IMR-90 (cell line): ENCODE measurements around the gene BLOC1S4. TPM values are rescaled to one million over a fixed set of nuclear protein-coding genes. Genes with fewer than 3 reads are reported as not detected.

Experiments used
- ATAC-seq: fragments of 200-7000 bp; cut with Tn5 transposase; 2 replicates; pipeline ENCODE4 v1.9.1; 2020; ENCODE audit warnings: low read depth, mild to moderate bottlenecking, moderate library complexity
- BruUV-seq: library from RNA; stranded (reverse); fragments of 400-500 nt; replicated peaks from 2 replicates; lab custom pipeline; 2021; lab: Mats Ljungman, UMichigan
- CTCF ChIA-PET: fragments of 300-600 bp; formaldehyde crosslinking; extraction: SDS; loops from one replicate; lab custom pipeline; 2021; ENCODE audit warnings: antibody characterized with exemption; lab: Yijun Ruan, JAX
- POLR2A ChIA-PET: fragments of 300-600 bp; sonication (Branson Sonifier 250); formaldehyde crosslinking; loops from one replicate; lab custom pipeline; 2022; ENCODE audit warnings: antibody characterized with exemption; ENCODE audit not compliant: unreplicated experiment; lab: Charles Lee
- DNase-seq: peaks from one replicate; pipeline ENCODE4 v3.0.0; 2013
- H2AFZ ChIP-seq: replicated peaks from 2 replicates; pipeline ENCODE3; 2013; ENCODE audit warnings: low read length, mild to moderate bottlenecking; ENCODE audit not compliant: poor library complexity
- H2AK5ac ChIP-seq: 2 replicates; pipeline ENCODE4 v1.6.1; 2013; ENCODE audit warnings: low read depth, low read length, inconsistent platforms
- H2AK9ac ChIP-seq: replicated peaks from 2 replicates; pipeline ENCODE3; 2013; ENCODE audit warnings: mild to moderate bottlenecking, low read depth, low read length, moderate library complexity; ENCODE audit not compliant: poor library complexity
- H2BK120ac ChIP-seq: 2 replicates; pipeline ENCODE4 v1.6.1; 2013; ENCODE audit warnings: low read depth, low read length, inconsistent platforms
- H2BK15ac ChIP-seq: 3 replicates; pipeline ENCODE4 v1.6.1; 2013; ENCODE audit warnings: low read depth, low read length, inconsistent platforms
- H2BK20ac ChIP-seq: 2 replicates; pipeline ENCODE4 v1.6.1; 2013; ENCODE audit warnings: low read depth, mild to moderate bottlenecking, inconsistent platforms, low read length, moderate library complexity
- H2BK5ac ChIP-seq: 2 replicates; pipeline ENCODE4 v1.6.1; 2013; ENCODE audit warnings: mild to moderate bottlenecking, low read depth, low read length, inconsistent platforms; ENCODE audit not compliant: poor library complexity, severe bottlenecking
- H3K14ac ChIP-seq: replicated peaks from 2 replicates; pipeline ENCODE4 v1.6.1; 2013; ENCODE audit warnings: low read depth, low read length, inconsistent platforms
- H3K18ac ChIP-seq: 2 replicates; pipeline ENCODE4 v1.6.1; 2013; ENCODE audit warnings: low read depth, low read length, control low read depth
- H3K23ac ChIP-seq: 2 replicates; pipeline ENCODE4 v1.6.1; 2013; ENCODE audit warnings: low read depth, low read length, inconsistent platforms
- H3K27ac ChIP-seq: 2 replicates; pipeline ENCODE4 v1.5.1; 2013; ENCODE audit warnings: mild to moderate bottlenecking, control low read depth, low read length; ENCODE audit not compliant: insufficient read depth
- H3K27me3 ChIP-seq: 2 replicates; pipeline ENCODE4 v1.6.1; 2013; ENCODE audit warnings: low read length; ENCODE audit not compliant: control insufficient read depth, insufficient read depth
- H3K36me3 ChIP-seq: 2 replicates; pipeline ENCODE4 v1.6.1; 2013; ENCODE audit warnings: low read length, mixed read lengths; ENCODE audit not compliant: control insufficient read depth, insufficient read depth
- H3K4ac ChIP-seq: 2 replicates; pipeline ENCODE4 v1.6.1; 2013; ENCODE audit warnings: low read depth, low read length, inconsistent platforms
- H3K4me1 ChIP-seq: 2 replicates; pipeline ENCODE4 v1.6.1; 2013; ENCODE audit warnings: low read length, mixed read lengths; ENCODE audit not compliant: control insufficient read depth, insufficient read depth
- H3K4me2 ChIP-seq: 2 replicates; pipeline ENCODE4 v1.6.1; 2013; ENCODE audit warnings: low read depth, mild to moderate bottlenecking, control low read depth, low read length, moderate library complexity
- H3K4me3 ChIP-seq: 2 replicates; pipeline ENCODE4 v1.5.1; 2013; ENCODE audit warnings: low read depth, mild to moderate bottlenecking, control low read depth, low read length, moderate library complexity; ENCODE audit not compliant: insufficient read depth
- H3K56ac ChIP-seq: 2 replicates; pipeline ENCODE4 v1.6.1; 2013; ENCODE audit warnings: low read length, inconsistent platforms; ENCODE audit not compliant: insufficient read depth; ENCODE audit errors: extremely low read depth
- H3K79me1 ChIP-seq, 2 experiments: 2 replicates each; pipeline ENCODE4 v1.6.1; 2013; ENCODE audit warnings: low read length in 2 of 2, inconsistent platforms in 1 of 2, low read depth in 1 of 2
- H3K9ac ChIP-seq: 2 replicates; pipeline ENCODE4 v1.6.1; 2013; ENCODE audit warnings: low read depth, low read length, control low read depth
- H3K9me1 ChIP-seq: 2 replicates; pipeline ENCODE4 v1.6.1; 2013; ENCODE audit warnings: low read length, inconsistent platforms; ENCODE audit not compliant: insufficient read depth
- H3K9me3 ChIP-seq: 2 replicates; pipeline ENCODE4 v1.6.1; 2013; ENCODE audit warnings: low read length; ENCODE audit not compliant: control insufficient read depth, insufficient read depth
- H4K20me1 ChIP-seq: 2 replicates; pipeline ENCODE4 v1.6.1; 2013; ENCODE audit warnings: low read length, inconsistent platforms; ENCODE audit not compliant: insufficient read depth
- H4K5ac ChIP-seq: 2 replicates; pipeline ENCODE4 v1.6.1; 2013; ENCODE audit warnings: mild to moderate bottlenecking, low read depth, low read length, control low read depth
- H4K8ac ChIP-seq, 2 experiments: 2 replicates each; pipeline ENCODE4 v1.6.1; 2013; ENCODE audit warnings: low read depth in 2 of 2, low read length in 2 of 2, control low read depth in 1 of 2, inconsistent platforms in 1 of 2
- H4K91ac ChIP-seq: 2 replicates; pipeline ENCODE4 v1.6.1; 2013; ENCODE audit warnings: low read depth, low read length, inconsistent platforms; ENCODE audit not compliant: insufficient read depth
- BHLHE40 ChIP-seq: fragments of 150-350 bp; IDR thresholded peaks from 2 replicates; pipeline ENCODE4 v1.6.1; 2016; ENCODE audit warnings: mild to moderate bottlenecking, low read depth, low read length
- ELK1 ChIP-seq: fragments of 150-350 bp; IDR thresholded peaks from 2 replicates; pipeline ENCODE4 v1.6.1; 2016; ENCODE audit warnings: low read depth, mild to moderate bottlenecking, low read length, moderate library complexity, borderline replicate concordance
- MAFK ChIP-seq: IDR thresholded peaks from 2 replicates; pipeline ENCODE4 v1.6.1; 2012; ENCODE audit warnings: low read depth, low read length, improper control_type of control experiment
- MXI1 ChIP-seq: IDR thresholded peaks from 2 replicates; pipeline ENCODE4 v1.6.1; 2012; ENCODE audit warnings: low read depth, mild to moderate bottlenecking, low read length, moderate library complexity, borderline replicate concordance
- POLR2A ChIP-seq: IDR thresholded peaks from 2 replicates; pipeline ENCODE4 v1.6.1; 2012; ENCODE audit warnings: mild to moderate bottlenecking, low read depth, low read length
- RCOR1 ChIP-seq: IDR thresholded peaks from 2 replicates; pipeline ENCODE4 v1.6.1; 2012; ENCODE audit warnings: mild to moderate bottlenecking, low read length, improper control_type of control experiment; ENCODE audit not compliant: insufficient replicate concordance
- WGBS, 2 experiments: methylation state at CpG; one replicate each; pipeline versions ENCODE4 v1.1.5 to v1.1.7; 2013; ENCODE audit warnings: missing lambda C conversion rate in 2 of 2; ENCODE audit not compliant: insufficient read length in 1 of 2; ENCODE audit errors: extremely low coverage in 2 of 2; 5-methylcytosine and 5-hydroxymethylcytosine counted together
- dilution Hi-C: fragments of 300-500 bp; cut with HindIII; formaldehyde crosslinking; loops from one replicate; pipeline ENCODE4 v1.14.3; 2018; ENCODE audit warnings: low sequenced_read_pairs; ENCODE audit not compliant: unreplicated experiment
- in situ Hi-C: fragments of 300-500 bp; cut with MboI; formaldehyde crosslinking; loops from 3 replicates; pipeline ENCODE4 v1.14.3; 2019; ENCODE audit warnings: low sequenced_read_pairs, inconsistent platforms, mixed read lengths
- intact Hi-C: fragments of 100-400 bp; cut with micrococcal nuclease; formaldehyde crosslinking; loops from 2 replicates; pipeline ENCODE4 v1.10.0; 2022
- polyA plus RNA-seq, 3 experiments: library from polyadenylated mRNA; depleted of rRNA; stranded (reverse); fragments of >200 nt; gene quantifications; 2 replicates each; pipeline ENCODE4 v1.2.3, GENCODE V29; 2012; ENCODE audit warnings: low replicate concordance in 1 of 3
- total RNA-seq: library from RNA; depleted of rRNA; stranded (reverse); fragments of >200 nt; gene quantifications from 2 replicates; pipeline ENCODE4 v1.2.3, GENCODE V29; 2012

The BLOC1S4 gene
- total and polyA plus RNA-seq, 2 of the 4 experiments (the other 2 are of a cell fraction) = 8.8 to 22.1 TPM

DNA sequence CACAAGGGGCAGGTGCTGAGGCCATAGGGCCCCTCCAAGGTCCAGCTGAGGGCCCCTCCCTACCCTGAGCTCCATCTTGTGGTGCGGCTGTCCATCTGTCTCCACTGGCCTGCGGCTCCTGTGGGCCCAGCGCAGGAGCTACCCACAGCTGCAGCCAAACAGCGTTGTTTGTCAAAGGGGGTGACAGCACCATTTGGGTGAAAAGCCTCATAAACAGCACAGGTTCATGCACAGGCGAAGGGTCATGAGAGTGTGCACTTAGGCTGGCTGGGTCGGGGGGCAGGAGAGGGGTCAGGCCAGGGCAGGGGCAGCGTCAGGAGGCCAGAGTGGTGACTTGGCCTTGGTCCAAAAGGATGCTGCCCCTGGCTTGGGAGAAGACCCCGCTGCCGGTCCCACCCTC lies 32.3 kb downstream of the BLOC1S4 start:
- no peaks in the 10 kb centered on the region for H3K79me1 ChIP-seq
- no peak overlapping the region for H2AFZ ChIP-seq
- intact Hi-C loops (no loop called here), dilution Hi-C loops (no loop called here), in situ Hi-C loops (no loop called here)
- H3K9me3 ChIP-seq = no peaks in the 10 kb centered on the region
- H3K27ac ChIP-seq = no peak overlapping the region
- CTCF ChIA-PET = no interaction called here
- no peak overlapping the region for H2BK5ac ChIP-seq
- no peak overlapping the region for H3K14ac ChIP-seq
- H3K56ac ChIP-seq = no peak overlapping the region
- H4K91ac ChIP-seq = no peak overlapping the region
- H3K36me3 ChIP-seq = no peaks in the 10 kb centered on the region
- no peak overlapping the region for H2AK9ac ChIP-seq
- H2BK15ac ChIP-seq = no peak overlapping the region
- no peak overlapping the region for H2BK120ac ChIP-seq
- no peak for ATAC-seq
- no peak overlapping the region for H3K4ac ChIP-seq
- POLR2A ChIA-PET = no interaction called here
- no peaks in the 10 kb centered on the region for H4K20me1 ChIP-seq
- H4K5ac ChIP-seq = no peak overlapping the region
- no peaks in the 10 kb centered on the region; the same call in 1 of the 2 replicates for H3K9me1 ChIP-seq
- TF ChIP-seq BHLHE40 (no peak), ELK1 (no peak), MAFK (no peak), RCOR1 (no peak), MXI1 (no peak), POLR2A (no peak)
- no peak overlapping the region for H2BK20ac ChIP-seq
- H3K27me3 ChIP-seq = no peaks in the 10 kb centered on the region
- H3K4me3 ChIP-seq = no peak overlapping the region
- H3K9ac ChIP-seq = no peak overlapping the region
- no peak overlapping the region for H3K23ac ChIP-seq
- DNase-seq = no peak
- no peak overlapping the region for H3K4me2 ChIP-seq
- H2AK5ac ChIP-seq = no peak overlapping the region
- no peak overlapping the region for H3K18ac ChIP-seq
- no peak overlapping the region for H4K8ac ChIP-seq
- BruUV-seq = no TSS peak
- peaks cover 8% of the 10 kb centered on the region for H3K4me1 ChIP-seq
- WGBS, 2 experiments = 88% methylated on average over 6 of the region's 9 CpGs; no CpG with 5 or more reads in 1 of the 2 experiments
